Measurements from ENCODE around the gene NTN1. TPM values are rescaled to one million over a fixed set of nuclear protein-coding genes. Genes with fewer than 3 reads are reported as not detected.
A peak's percentile ranks its signal among the peaks of the same experiment; 100 is the strongest.

NTN1 gene
- total and polyA plus RNA-seq, 2 experiments from 2014 or later, result 0.11 to 0.21 TPM

- H3K4me2 ChIP-seq (ENCODE audit: unreplicated experiment), result no peak overlapping the region
- no peak overlapping the region for H3K27ac ChIP-seq
- TF ChIP-seq EZH2phosphoT487 (IDR thresholded peaks at IDR 0.05; ENCODE audit: insufficient read depth, low read depth), result no peak
- no peak for TF ChIP-seq EZH2 (IDR thresholded peaks at IDR 0.05; ENCODE audit: insufficient read depth, poor library complexity, severe bottlenecking)
- H3K4me1 ChIP-seq (ENCODE audit: insufficient read depth), result no peaks in the 10 kb centered on the region
- H4K20me1 ChIP-seq (ENCODE audit: insufficient read depth), result no peaks in the 10 kb centered on the region
- in situ Hi-C loops (cut with MboI), result loop anchor here (10.0 kb wide), 1 partner anchor 523 kb away; no protein-coding TSS in a partner anchor
- no peaks in the 10 kb centered on the region for H3K36me3 ChIP-seq (ENCODE audit: low read depth)
- H3K79me2 ChIP-seq (ENCODE audit: insufficient read depth), result no peaks in the 10 kb centered on the region
- H2AFZ ChIP-seq, result no peak overlapping the region
- DNase-seq, result peak; percentile 85
- 44 to 51% methylated on average over 10 of the region's 10 CpGs for WGBS, 2 experiments (ENCODE audit: low coverage in 1 of 2, low lambda C conversion rate in 2 of 2, missing lambda C conversion rate in 2 of 2)
- no peaks in the 10 kb centered on the region for H3K9me2 ChIP-seq (ENCODE audit: insufficient read depth)
- H3K9me3 ChIP-seq (ENCODE audit: low read depth), result no peaks in the 10 kb centered on the region
- H3K4me3 ChIP-seq, result no peak overlapping the region
- H3K9ac ChIP-seq, result no peak overlapping the region
- no peaks in the 10 kb centered on the region for H3K27me3 ChIP-seq (replicated peaks; ENCODE audit: insufficient read depth)
- H3F3A ChIP-seq (ENCODE audit: insufficient read depth), result no peaks in the 10 kb centered on the region
These were observed 29.6 kb upstream of the NTN1 start for GRCh38 chr17:8991514-8992285.

- no peak overlapping the region for H2AFZ ChIP-seq
- in situ Hi-C loops (cut with MboI), result loop anchor here (10.0 kb wide), 1 partner anchor 520 kb away; no protein-coding TSS in a partner anchor
- DNase-seq, result peak; percentile 58
- no peaks in the 10 kb centered on the region for H3K4me1 ChIP-seq (ENCODE audit: insufficient read depth)
- no peak overlapping the region for H3K9ac ChIP-seq
- no peak for TF ChIP-seq EZH2 (IDR thresholded peaks at IDR 0.05; ENCODE audit: insufficient read depth, poor library complexity, severe bottlenecking)
- TF ChIP-seq EZH2phosphoT487 (IDR thresholded peaks at IDR 0.05; ENCODE audit: insufficient read depth, low read depth), result no peak
- H3K27ac ChIP-seq, result no peak overlapping the region
- H3K79me2 ChIP-seq (ENCODE audit: insufficient read depth), result no peaks in the 10 kb centered on the region
- H3F3A ChIP-seq (ENCODE audit: insufficient read depth), result no peaks in the 10 kb centered on the region
- H3K36me3 ChIP-seq (ENCODE audit: low read depth), result no peaks in the 10 kb centered on the region
- 35 to 38% methylated on average over 7 of the region's 7 CpGs for WGBS, 2 experiments (ENCODE audit: low coverage in 1 of 2, low lambda C conversion rate in 2 of 2, missing lambda C conversion rate in 2 of 2)
- no peak overlapping the region for H3K4me3 ChIP-seq
- no peaks in the 10 kb centered on the region for H3K9me2 ChIP-seq (ENCODE audit: insufficient read depth)
- no peaks in the 10 kb centered on the region for H4K20me1 ChIP-seq (ENCODE audit: insufficient read depth)
- H3K9me3 ChIP-seq (ENCODE audit: low read depth), result no peaks in the 10 kb centered on the region
- no peaks in the 10 kb centered on the region for H3K27me3 ChIP-seq (replicated peaks; ENCODE audit: insufficient read depth)
- H3K4me2 ChIP-seq (ENCODE audit: unreplicated experiment), result no peak overlapping the region
These were observed 27.0 kb upstream of the NTN1 start for GRCh38 chr17:8994319-8994718.

GRCh38 chr17:8995711-8996110 lies 25.6 kb upstream of the NTN1 start:
- no peak overlapping the region for H3K4me3 ChIP-seq
- no peaks in the 10 kb centered on the region for H3K27me3 ChIP-seq (replicated peaks; ENCODE audit: insufficient read depth)
- no peaks in the 10 kb centered on the region for H3K79me2 ChIP-seq (ENCODE audit: insufficient read depth)
- no peaks in the 10 kb centered on the region for H3F3A ChIP-seq (ENCODE audit: insufficient read depth)
- no peak overlapping the region for H3K9ac ChIP-seq
- H3K36me3 ChIP-seq (ENCODE audit: low read depth), result no peaks in the 10 kb centered on the region
- no peak overlapping the region for H2AFZ ChIP-seq
- in situ Hi-C loops (cut with MboI), result loop anchor here (10.0 kb wide), 1 partner anchor 519 kb away; no protein-coding TSS in a partner anchor
- H3K4me1 ChIP-seq (ENCODE audit: insufficient read depth), result no peaks in the 10 kb centered on the region
- DNase-seq, result no peak
- TF ChIP-seq EZH2 (IDR thresholded peaks at IDR 0.05; ENCODE audit: insufficient read depth, poor library complexity, severe bottlenecking) (no peak), EZH2phosphoT487 (IDR thresholded peaks at IDR 0.05; ENCODE audit: insufficient read depth, low read depth) (no peak)
- H4K20me1 ChIP-seq (ENCODE audit: insufficient read depth), result no peaks in the 10 kb centered on the region
- H3K27ac ChIP-seq, result no peak overlapping the region
- H3K9me3 ChIP-seq (ENCODE audit: low read depth), result no peaks in the 10 kb centered on the region
- H3K9me2 ChIP-seq (ENCODE audit: insufficient read depth), result no peaks in the 10 kb centered on the region
- no peak overlapping the region for H3K4me2 ChIP-seq (ENCODE audit: unreplicated experiment)
- WGBS, 2 experiments (ENCODE audit: low coverage in 1 of 2, low lambda C conversion rate in 2 of 2, missing lambda C conversion rate in 2 of 2), result 73 to 78% methylated on average over 7 of the region's 7 CpGs

- Histone ChIP-seq H3K27me3 (replicated peaks; ENCODE audit: insufficient read depth) (peaks cover 10% of the 10 kb centered on the region), H3K4me3 (no peak overlapping the region), H3F3A (ENCODE audit: insufficient read depth) (no peaks in the 10 kb centered on the region), H3K9ac (no peak overlapping the region), H3K4me1 (ENCODE audit: insufficient read depth) (no peaks in the 10 kb centered on the region), H3K27ac (no peak overlapping the region), H2AFZ (0 out of 2 replicates have a peak overlapping the region, but pooled peaks have one; percentile 16), H3K9me2 (ENCODE audit: insufficient read depth) (no peaks in the 10 kb centered on the region), H4K20me1 (ENCODE audit: insufficient read depth) (no peaks in the 10 kb centered on the region), H3K79me2 (ENCODE audit: insufficient read depth) (no peaks in the 10 kb centered on the region), H3K9me3 (ENCODE audit: low read depth) (no peaks in the 10 kb centered on the region), H3K4me2 (ENCODE audit: unreplicated experiment) (no peak overlapping the region), H3K36me3 (ENCODE audit: low read depth) (no peaks in the 10 kb centered on the region)
- no peak for TF ChIP-seq EZH2phosphoT487 (IDR thresholded peaks at IDR 0.05; ENCODE audit: insufficient read depth, low read depth)
- no peak for TF ChIP-seq EZH2 (IDR thresholded peaks at IDR 0.05; ENCODE audit: insufficient read depth, poor library complexity, severe bottlenecking)
- peak; percentile 76 for DNase-seq
- WGBS, 2 experiments (ENCODE audit: low coverage in 1 of 2, low lambda C conversion rate in 2 of 2, missing lambda C conversion rate in 2 of 2), result 16 to 19% methylated on average over 9 of the region's 9 CpGs
- in situ Hi-C loops (cut with MboI), result loop anchor here (10.0 kb wide), 1 partner anchor 517 kb away; no protein-coding TSS in a partner anchor
These were observed 23.2 kb upstream of the NTN1 start for GRCh38 chr17:8997994-8998628.
